Parathyroid adenoma (tissue), 2 donors: ENCODE measurements around the gene ESRRA.
"Not testable (repeated sequence)": the region's sequence is repeated elsewhere in the genome, so short reads cannot be mapped to it uniquely, and the experiment has no call there.

Source experiments
- H2AFZ ChIP-seq: fragments of 300-600 bp; sonication (generic); one replicate; pipeline ENCODE4 v1.7.0; 2017; ENCODE audit warnings: antibody characterized with exemption, mild to moderate bottlenecking
- H3K27ac ChIP-seq: fragments of 300-600 bp; sonication (generic); one replicate; pipeline ENCODE4 v1.7.0; 2017
- H3K27me3 ChIP-seq: fragments of 300-600 bp; sonication (generic); one replicate; pipeline ENCODE4 v1.7.0; 2017; ENCODE audit warnings: low read length; ENCODE audit not compliant: control insufficient read depth, insufficient read depth
- H3K36me3 ChIP-seq: fragments of 300-600 bp; sonication (generic); one replicate; pipeline ENCODE4 v1.7.0; 2017; ENCODE audit warnings: low read length; ENCODE audit not compliant: control insufficient read depth, insufficient read depth
- H3K4me1 ChIP-seq: fragments of 300-600 bp; sonication (generic); one replicate; pipeline ENCODE4 v1.7.0; 2017; ENCODE audit warnings: control low read depth
- H3K4me2 ChIP-seq: fragments of 300-600 bp; sonication (generic); one replicate; pipeline ENCODE4 v1.7.0; 2017; ENCODE audit warnings: low read length
- H3K4me3 ChIP-seq: fragments of 300-600 bp; sonication (generic); one replicate; pipeline ENCODE4 v1.7.0; 2017; ENCODE audit warnings: low read depth, low read length
- H3K79me2 ChIP-seq: fragments of 300-600 bp; sonication (generic); one replicate; pipeline ENCODE4 v1.7.0; 2017; ENCODE audit warnings: control low read depth
- H3K9ac ChIP-seq: fragments of 300-600 bp; sonication (generic); one replicate; pipeline ENCODE4 v1.7.0; 2017; ENCODE audit warnings: mild to moderate bottlenecking
- H3K9me3 ChIP-seq: fragments of 300-600 bp; sonication (generic); one replicate; pipeline ENCODE4 v1.7.0; 2017; ENCODE audit warnings: low read length; ENCODE audit not compliant: control insufficient read depth
- TF ChIP-seq, protein P1 (sequence below): fragments of 300-600 bp; sonication (generic); IDR thresholded peaks from one replicate; pipeline ENCODE4 v1.7.0; 2017; ENCODE audit warnings: antibody characterized with exemption, mild to moderate bottlenecking
- donor health status: primary hyperparathyroidism.

The ESRRA gene

DNA sequence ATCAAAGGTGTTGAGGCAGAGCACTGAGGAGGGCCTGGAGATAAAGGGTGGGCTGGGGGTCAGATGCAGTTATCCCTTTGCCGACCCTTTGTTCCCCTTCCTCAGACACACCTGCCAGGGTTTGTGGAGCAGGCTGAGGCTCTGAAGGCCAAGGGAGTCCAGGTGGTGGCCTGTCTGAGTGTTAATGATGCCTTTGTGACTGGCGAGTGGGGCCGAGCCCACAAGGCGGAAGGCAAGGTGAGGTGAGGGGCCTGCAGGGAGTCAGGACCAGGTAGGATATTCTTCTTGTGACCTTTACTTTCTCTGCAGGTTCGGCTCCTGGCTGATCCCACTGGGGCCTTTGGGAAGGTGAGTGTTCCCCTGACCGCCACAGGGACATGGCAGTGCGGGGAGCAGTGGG is 15.2 kb downstream of the ESRRA start:
- H3K4me2 ChIP-seq = no peak overlapping the region
- H3K36me3 ChIP-seq = no peaks in the 10 kb centered on the region
- no peaks in the 10 kb centered on the region for H3K79me2 ChIP-seq
- H2AFZ ChIP-seq = no peak overlapping the region
- no peaks in the 10 kb centered on the region for H3K9me3 ChIP-seq
- H3K4me3 ChIP-seq = no peak overlapping the region
- TF ChIP-seq, protein P1, sequence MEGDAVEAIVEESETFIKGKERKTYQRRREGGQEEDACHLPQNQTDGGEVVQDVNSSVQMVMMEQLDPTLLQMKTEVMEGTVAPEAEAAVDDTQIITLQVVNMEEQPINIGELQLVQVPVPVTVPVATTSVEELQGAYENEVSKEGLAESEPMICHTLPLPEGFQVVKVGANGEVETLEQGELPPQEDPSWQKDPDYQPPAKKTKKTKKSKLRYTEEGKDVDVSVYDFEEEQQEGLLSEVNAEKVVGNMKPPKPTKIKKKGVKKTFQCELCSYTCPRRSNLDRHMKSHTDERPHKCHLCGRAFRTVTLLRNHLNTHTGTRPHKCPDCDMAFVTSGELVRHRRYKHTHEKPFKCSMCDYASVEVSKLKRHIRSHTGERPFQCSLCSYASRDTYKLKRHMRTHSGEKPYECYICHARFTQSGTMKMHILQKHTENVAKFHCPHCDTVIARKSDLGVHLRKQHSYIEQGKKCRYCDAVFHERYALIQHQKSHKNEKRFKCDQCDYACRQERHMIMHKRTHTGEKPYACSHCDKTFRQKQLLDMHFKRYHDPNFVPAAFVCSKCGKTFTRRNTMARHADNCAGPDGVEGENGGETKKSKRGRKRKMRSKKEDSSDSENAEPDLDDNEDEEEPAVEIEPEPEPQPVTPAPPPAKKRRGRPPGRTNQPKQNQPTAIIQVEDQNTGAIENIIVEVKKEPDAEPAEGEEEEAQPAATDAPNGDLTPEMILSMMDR = no peak
- peaks cover 4% of the 10 kb centered on the region for H3K4me1 ChIP-seq
- H3K27me3 ChIP-seq = no peaks in the 10 kb centered on the region
- H3K27ac ChIP-seq = no peak overlapping the region
- no peak overlapping the region for H3K9ac ChIP-seq

DNA sequence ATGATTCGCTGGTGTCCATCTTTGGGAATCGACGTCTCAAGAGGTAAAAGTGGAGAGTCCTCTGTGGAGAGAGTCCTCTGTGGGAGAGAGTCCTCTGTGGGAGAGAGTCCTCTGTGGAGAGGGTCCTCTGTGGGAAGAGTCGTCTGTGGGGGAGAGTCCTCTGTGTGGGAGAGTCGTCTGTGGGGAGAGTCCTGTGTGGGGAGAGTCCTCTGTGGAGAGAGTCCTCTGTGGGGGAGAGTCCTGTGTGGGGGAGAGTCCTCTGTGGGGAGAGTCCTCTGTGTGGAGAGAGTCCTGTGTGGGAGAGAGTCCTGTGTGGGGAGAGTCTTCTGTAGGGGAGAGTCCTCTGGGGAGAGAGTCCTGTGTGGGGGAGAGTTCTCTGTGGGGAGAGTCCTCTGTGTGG is 15.7 kb downstream of the ESRRA start:
- H3K4me3 ChIP-seq = no peak overlapping the region
- H3K4me2 ChIP-seq = no peak overlapping the region
- H3K9ac ChIP-seq = no peak overlapping the region
- TF ChIP-seq, protein P1 = no peak
- H3K9me3 ChIP-seq = no peaks in the 10 kb centered on the region
- H3K27ac ChIP-seq = no peak overlapping the region
- H2AFZ ChIP-seq = no peak overlapping the region
- H3K4me1 ChIP-seq = peaks cover 4% of the 10 kb centered on the region
- no peaks in the 10 kb centered on the region for H3K36me3 ChIP-seq
- no peaks in the 10 kb centered on the region for H3K79me2 ChIP-seq
- H3K27me3 ChIP-seq = no peaks in the 10 kb centered on the region

DNA sequence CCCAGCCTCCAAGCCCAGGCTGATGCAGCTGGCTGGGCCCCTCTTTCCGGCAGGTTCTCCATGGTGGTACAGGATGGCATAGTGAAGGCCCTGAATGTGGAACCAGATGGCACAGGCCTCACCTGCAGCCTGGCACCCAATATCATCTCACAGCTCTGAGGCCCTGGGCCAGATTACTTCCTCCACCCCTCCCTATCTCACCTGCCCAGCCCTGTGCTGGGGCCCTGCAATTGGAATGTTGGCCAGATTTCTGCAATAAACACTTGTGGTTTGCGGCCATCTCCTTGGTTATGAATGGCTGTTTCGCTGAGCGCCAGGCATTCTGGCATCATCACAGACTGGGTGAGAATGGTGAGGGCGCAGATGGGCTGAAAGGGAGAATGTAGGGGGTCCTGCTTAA is 16.2 kb downstream of the ESRRA start:
- Histone ChIP-seq H3K9me3 (no peaks in the 10 kb centered on the region), H3K9ac (no peak overlapping the region)

DNA sequence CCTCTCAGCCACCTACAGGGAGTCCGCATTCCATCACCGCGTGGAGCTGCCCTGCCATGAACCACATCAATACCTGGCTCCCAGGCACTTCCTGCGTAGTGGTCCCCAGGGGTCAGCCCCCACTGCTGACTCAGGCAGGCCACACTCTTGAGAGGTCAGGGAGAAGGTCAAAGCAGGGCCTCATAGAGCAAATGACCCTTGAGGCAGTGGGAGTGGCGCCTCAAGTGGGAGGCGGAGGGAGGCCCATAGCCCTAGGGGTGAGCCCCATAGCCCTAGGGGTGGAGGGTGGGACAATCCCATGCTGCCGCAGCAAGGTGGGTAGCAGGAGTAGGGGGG is 17.6 kb downstream of the ESRRA start:
- Histone ChIP-seq H3K9me3 (no peaks in the 10 kb centered on the region), H3K4me3 (no peak overlapping the region), H3K27ac (no peak overlapping the region), H3K36me3 (no peaks in the 10 kb centered on the region), H3K9ac (no peak overlapping the region), H3K4me1 (peaks cover 2% of the 10 kb centered on the region), H2AFZ (no peak overlapping the region), H3K79me2 (no peaks in the 10 kb centered on the region), H3K27me3 (no peaks in the 10 kb centered on the region), H3K4me2 (no peak overlapping the region)
- TF ChIP-seq, protein P1 = no peak

More for the DNA sequence above, 16.2 kb downstream of the ESRRA start:
- TF ChIP-seq, protein P1 = no peak
- no peak overlapping the region for H3K27ac ChIP-seq
- H3K27me3 ChIP-seq = no peaks in the 10 kb centered on the region
- H3K4me3 ChIP-seq = no peak overlapping the region
- H3K79me2 ChIP-seq = no peaks in the 10 kb centered on the region
- no peak overlapping the region for H2AFZ ChIP-seq
- H3K4me1 ChIP-seq = peaks cover 2% of the 10 kb centered on the region
- H3K36me3 ChIP-seq = no peaks in the 10 kb centered on the region
- no peak overlapping the region for H3K4me2 ChIP-seq

GRCh38 chr11:64323373-64323772 is 18.0 kb downstream of the ESRRA start:
- Histone ChIP-seq H3K27ac (no peak overlapping the region), H3K79me2 (no peaks in the 10 kb centered on the region), H3K9ac (no peak overlapping the region), H3K36me3 (no peaks in the 10 kb centered on the region), H3K4me2 (no peak overlapping the region), H3K9me3 (no peaks in the 10 kb centered on the region), H3K27me3 (no peaks in the 10 kb centered on the region), H2AFZ (no peak overlapping the region), H3K4me3 (no peak overlapping the region), H3K4me1 (peaks cover 2% of the 10 kb centered on the region)
- TF ChIP-seq, protein P1 = no peak

DNA sequence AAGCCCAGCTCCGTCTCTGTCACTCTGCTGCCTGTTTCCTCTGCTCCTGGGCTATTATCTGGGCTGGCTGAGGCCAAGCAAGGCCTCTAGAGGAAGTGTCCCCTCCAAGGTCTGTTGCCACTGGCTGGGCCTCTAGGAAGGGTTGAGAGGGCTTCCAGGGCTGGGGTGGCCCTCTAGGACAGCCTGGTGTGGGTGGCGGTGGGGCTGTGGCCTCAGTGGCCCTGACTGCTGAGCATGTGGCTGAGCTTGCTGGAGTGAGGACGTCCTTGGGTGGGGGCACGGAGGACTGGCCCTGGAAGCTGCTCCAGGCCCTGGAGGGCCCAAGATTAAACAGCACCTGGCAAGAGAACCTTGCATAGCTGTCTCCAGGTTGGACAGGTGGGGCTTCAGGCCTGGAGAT is 18.7 kb downstream of the ESRRA start:
- H3K27me3 ChIP-seq, H3K4me1 ChIP-seq, H3K36me3 ChIP-seq, H3K79me2 ChIP-seq, H3K27ac ChIP-seq, H3K9ac ChIP-seq, H3K4me2 ChIP-seq, H3K4me3 ChIP-seq, H3K9me3 ChIP-seq, H2AFZ ChIP-seq: not testable (repeated sequence)
